NB4 (cell line): ENCODE data around the gene NUMA1.
A peak's percentile ranks its signal among the peaks of the same experiment; 100 is the strongest.

Experiments used
- CTCF ChIP-seq: IDR thresholded peaks from one replicate; pipeline ENCODE4 v1.5.1; 2012; ENCODE audit warnings: low read depth, low read length
- MYC ChIP-seq: IDR thresholded peaks from 2 replicates; pipeline ENCODE4 v1.6.1; 2011; ENCODE audit warnings: low read depth, low read length
- POLR2A ChIP-seq: IDR thresholded peaks from 2 replicates; pipeline ENCODE4 v1.6.1; 2011; ENCODE audit warnings: mild to moderate bottlenecking; ENCODE audit not compliant: insufficient read length; ENCODE audit errors: extremely low read depth

DNA sequence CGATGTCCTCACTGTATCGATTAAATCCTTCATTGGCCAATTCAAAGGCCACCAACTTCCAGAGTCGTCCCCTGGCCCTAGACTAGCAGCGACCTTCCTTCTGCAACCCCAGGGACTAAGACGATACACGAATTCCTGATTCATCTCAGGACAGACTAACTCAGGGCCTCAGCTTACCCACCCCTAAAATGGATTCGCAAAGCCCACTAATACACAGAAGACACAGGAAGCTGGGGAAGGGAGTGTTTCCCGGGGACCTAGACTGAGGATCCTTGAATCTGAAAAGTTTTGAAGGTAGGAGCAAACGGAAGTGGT lies 22.2 kb upstream of the NUMA1 start:
- TF ChIP-seq POLR2A (no peak), CTCF (no peak), MYC (peak; percentile 39; the same call in 1 of the 2 replicates)
